ENCODE measurements around the gene FSCN2. TPM values are rescaled to one million over a fixed set of nuclear protein-coding genes. Genes with fewer than 3 reads are reported as not detected.

Gene FSCN2
- total RNA-seq, 6 experiments from 2014 or later, result 0.22 TPM; not detected in 5

DNA sequence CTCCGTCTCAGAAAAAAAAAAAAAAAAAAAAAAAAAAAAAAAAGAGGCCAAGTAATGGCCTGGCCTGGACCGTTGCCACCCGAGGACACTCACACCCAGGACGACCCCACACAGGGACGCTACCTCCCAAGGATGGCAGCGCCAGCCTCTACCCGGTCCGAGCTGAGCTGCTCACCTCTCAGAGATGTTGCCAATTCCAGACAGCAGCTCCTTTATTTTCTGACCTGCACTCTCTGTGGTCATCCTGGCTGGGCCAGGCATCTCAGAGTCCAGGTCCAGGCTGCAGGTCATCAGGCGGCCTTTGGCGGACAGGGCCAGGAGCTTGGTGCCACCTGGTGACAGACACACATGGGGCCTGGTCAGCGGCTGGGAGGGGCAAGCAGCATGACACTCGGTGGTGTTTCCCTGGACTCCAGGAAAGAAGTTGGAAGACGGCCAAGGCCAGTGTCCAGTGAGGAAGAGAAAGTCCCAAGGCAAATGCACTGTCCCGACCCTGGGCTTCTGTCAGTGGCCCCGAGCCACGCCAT is 20.9 kb downstream of the FSCN2 start:
- Histone ChIP-seq H3K27me3 (no peaks in the 10 kb centered on the region), H3K9me3 (no peaks in the 10 kb centered on the region), H3K27ac (no peak overlapping the region), H3K36me3 (peaks cover 0 to 27% (median 4%) of the 10 kb centered on the region in 4 donors), H3K4me1 (peaks cover 0 to 27% (median 7%) of the 10 kb centered on the region in 4 donors), H3K4me3 (no peak overlapping the region)
- 52% methylated on average over 10 of the region's 16 CpGs for WGBS (ENCODE audit: insufficient coverage, low coverage, low lambda C conversion rate, missing lambda C conversion rate)
- intact Hi-C loops (cut with DNase I), result no loop called here
- TF ChIP-seq, protein P1, sequence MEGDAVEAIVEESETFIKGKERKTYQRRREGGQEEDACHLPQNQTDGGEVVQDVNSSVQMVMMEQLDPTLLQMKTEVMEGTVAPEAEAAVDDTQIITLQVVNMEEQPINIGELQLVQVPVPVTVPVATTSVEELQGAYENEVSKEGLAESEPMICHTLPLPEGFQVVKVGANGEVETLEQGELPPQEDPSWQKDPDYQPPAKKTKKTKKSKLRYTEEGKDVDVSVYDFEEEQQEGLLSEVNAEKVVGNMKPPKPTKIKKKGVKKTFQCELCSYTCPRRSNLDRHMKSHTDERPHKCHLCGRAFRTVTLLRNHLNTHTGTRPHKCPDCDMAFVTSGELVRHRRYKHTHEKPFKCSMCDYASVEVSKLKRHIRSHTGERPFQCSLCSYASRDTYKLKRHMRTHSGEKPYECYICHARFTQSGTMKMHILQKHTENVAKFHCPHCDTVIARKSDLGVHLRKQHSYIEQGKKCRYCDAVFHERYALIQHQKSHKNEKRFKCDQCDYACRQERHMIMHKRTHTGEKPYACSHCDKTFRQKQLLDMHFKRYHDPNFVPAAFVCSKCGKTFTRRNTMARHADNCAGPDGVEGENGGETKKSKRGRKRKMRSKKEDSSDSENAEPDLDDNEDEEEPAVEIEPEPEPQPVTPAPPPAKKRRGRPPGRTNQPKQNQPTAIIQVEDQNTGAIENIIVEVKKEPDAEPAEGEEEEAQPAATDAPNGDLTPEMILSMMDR (IDR thresholded peaks at IDR 0.05), result peak in 3 of 4 donors; percentile 17 to 56 (median 39)
- no peak for TF ChIP-seq POLR2A (IDR thresholded peaks at IDR 0.05)
- DNase-seq (peak; percentile 83 to 91 (median 87)), ATAC-seq (peak; percentile 45 to 78 (median 68))

DNA sequence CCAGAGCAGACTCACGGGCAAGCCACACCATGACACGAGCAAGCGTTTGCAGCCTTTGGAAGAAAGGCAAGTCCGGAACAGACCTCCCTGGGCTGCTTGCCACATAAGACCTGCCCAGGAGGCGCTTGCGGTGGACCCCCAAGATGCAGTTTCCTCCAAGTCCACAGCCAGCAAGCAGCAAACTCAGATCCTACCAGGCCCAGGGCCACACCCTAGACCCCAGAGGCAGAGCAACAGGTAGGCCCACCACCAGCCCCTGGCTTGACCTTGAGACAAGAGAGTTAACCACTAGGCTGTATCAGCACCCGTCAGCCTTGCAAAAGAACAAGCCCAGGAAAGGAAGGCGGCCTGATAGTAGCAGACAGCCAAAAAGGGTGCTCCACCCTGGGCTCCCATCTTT is 21.6 kb downstream of the FSCN2 start:
- Histone ChIP-seq H3K9me3 (no peaks in the 10 kb centered on the region), H3K36me3 (peaks cover 0 to 27% (median 4%) of the 10 kb centered on the region in 4 donors), H3K27me3 (no peaks in the 10 kb centered on the region), H3K4me1 (peaks cover 0 to 27% (median 7%) of the 10 kb centered on the region in 4 donors), H3K4me3 (no peak overlapping the region), H3K27ac (no peak overlapping the region)
- intact Hi-C loops (cut with DNase I), result loop anchor here in 1 of 2 donors (5.0 kb wide), 1 partner anchor 52 kb away; no protein-coding TSS in a partner anchor
- no peak for ATAC-seq
- no peak for TF ChIP-seq POLR2A (IDR thresholded peaks at IDR 0.05)
- TF ChIP-seq, protein P1 (IDR thresholded peaks at IDR 0.05), result no peak
- DNase-seq, result peak in 1 of 3 donors; percentile 43
- WGBS (ENCODE audit: insufficient coverage, low coverage, low lambda C conversion rate, missing lambda C conversion rate), result 40% methylated on average over 2 of the region's 8 CpGs

DNA sequence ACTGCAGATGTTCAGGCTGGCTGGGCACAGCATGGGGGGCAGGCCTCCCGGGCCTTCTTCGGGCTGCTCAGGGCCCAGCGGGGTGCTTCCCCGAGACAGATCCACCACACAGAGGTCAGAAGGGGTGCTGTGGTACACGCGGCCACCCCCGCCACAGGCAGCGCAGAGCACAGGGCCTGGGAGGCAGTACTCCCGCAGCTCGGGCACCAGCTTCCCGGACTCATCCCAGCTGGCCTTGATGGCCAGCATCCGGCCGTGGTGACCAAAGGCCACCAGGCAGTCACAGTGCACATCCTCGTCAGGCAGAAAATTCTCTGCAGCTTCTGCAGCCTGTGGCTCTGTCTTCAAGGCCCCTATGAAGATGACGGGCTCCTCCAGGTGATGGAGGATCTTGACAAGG is 22.1 kb downstream of the FSCN2 start:
- 86% methylated on average over 2 of the region's 15 CpGs for WGBS (ENCODE audit: insufficient coverage, low coverage, low lambda C conversion rate, missing lambda C conversion rate)
- intact Hi-C loops (cut with DNase I), result loop anchor here in 1 of 2 donors (5.0 kb wide), 1 partner anchor 52 kb away; no protein-coding TSS in a partner anchor

DNA sequence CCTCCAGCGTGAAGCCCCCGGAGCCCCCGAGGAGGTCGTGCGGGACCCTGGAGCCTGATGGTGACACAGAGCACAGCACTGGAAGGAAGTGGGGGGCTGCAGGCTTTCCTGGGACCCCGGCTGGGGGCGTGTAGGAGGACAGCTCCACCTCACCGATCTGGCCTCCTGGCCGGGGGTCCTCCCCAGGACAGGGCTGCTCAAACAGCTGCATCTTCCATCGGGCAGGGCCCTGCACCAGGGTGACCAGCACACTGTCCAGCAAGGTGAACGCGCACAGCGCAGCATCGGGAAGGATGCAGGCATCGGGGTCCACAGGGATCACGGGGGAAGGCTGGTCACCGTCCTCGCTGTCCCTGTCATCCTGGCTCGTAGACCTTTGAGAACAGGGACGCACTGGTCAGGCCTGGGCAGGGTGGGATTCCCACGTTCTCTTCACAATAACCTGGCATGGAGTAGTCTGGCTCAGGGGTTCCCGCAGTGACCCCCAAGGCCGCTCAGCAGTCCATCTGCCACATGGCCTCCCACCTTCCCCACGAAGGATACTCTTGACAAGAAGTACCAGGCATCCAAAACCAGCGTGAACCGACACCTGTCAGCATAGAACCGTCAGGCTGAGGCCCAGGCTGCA is 22.8 kb downstream of the FSCN2 start:
- no peaks in the 10 kb centered on the region for H3K9me3 ChIP-seq
- ATAC-seq (no peak), DNase-seq (peak in 1 of 3 donors; percentile 28)
- intact Hi-C loops (cut with DNase I), result loop anchor here in 1 of 2 donors (5.0 kb wide), 1 partner anchor 51 kb away; no protein-coding TSS in a partner anchor
- H3K4me1 ChIP-seq, result peaks cover 0 to 27% (median 7%) of the 10 kb centered on the region in 4 donors
- peaks cover 0 to 22% (median 4%) of the 10 kb centered on the region in 4 donors for H3K36me3 ChIP-seq
- WGBS (ENCODE audit: insufficient coverage, low coverage, low lambda C conversion rate, missing lambda C conversion rate), result no CpG with 5 or more reads among the region's 27 CpGs
- TF ChIP-seq POLR2A (IDR thresholded peaks at IDR 0.05), result no peak
- TF ChIP-seq, protein P1 (IDR thresholded peaks at IDR 0.05), result no peak
- H3K27me3 ChIP-seq, result no peaks in the 10 kb centered on the region
- peak overlapping the region; percentile 81 to 94 (median 87) for H3K4me3 ChIP-seq
- H3K27ac ChIP-seq, result no peak overlapping the region

More for the DNA sequence above, 22.1 kb downstream of the FSCN2 start:
- ATAC-seq (no peak), DNase-seq (peak in 2 of 3 donors; percentile 24 to 53)
- no peak overlapping the region for H3K4me3 ChIP-seq
- no peaks in the 10 kb centered on the region for H3K9me3 ChIP-seq
- peaks cover 0 to 27% (median 4%) of the 10 kb centered on the region in 4 donors for H3K36me3 ChIP-seq
- TF ChIP-seq POLR2A (IDR thresholded peaks at IDR 0.05), result no peak
- TF ChIP-seq, protein P1 (IDR thresholded peaks at IDR 0.05), result no peak
- peaks cover 0 to 27% (median 7%) of the 10 kb centered on the region in 4 donors for H3K4me1 ChIP-seq
- H3K27ac ChIP-seq, result no peak overlapping the region
- no peaks in the 10 kb centered on the region for H3K27me3 ChIP-seq
